HG03575 (cell line): ENCODE results near the gene SCFD2.
"Not testable (repeated sequence)": the region's sequence is repeated elsewhere in the genome, so short reads cannot be mapped to it uniquely, and the experiment has no call there.

Source experiments
- ATAC-seq: cut with Tn5 transposase; IDR thresholded peaks from one replicate; pipeline ENCODE4 v1.9.1; 2021; ENCODE audit not compliant: unreplicated experiment, insufficient number of reproducible peaks, low FRiP score; ENCODE audit errors: extremely low read depth

The SCFD2 gene

DNA sequence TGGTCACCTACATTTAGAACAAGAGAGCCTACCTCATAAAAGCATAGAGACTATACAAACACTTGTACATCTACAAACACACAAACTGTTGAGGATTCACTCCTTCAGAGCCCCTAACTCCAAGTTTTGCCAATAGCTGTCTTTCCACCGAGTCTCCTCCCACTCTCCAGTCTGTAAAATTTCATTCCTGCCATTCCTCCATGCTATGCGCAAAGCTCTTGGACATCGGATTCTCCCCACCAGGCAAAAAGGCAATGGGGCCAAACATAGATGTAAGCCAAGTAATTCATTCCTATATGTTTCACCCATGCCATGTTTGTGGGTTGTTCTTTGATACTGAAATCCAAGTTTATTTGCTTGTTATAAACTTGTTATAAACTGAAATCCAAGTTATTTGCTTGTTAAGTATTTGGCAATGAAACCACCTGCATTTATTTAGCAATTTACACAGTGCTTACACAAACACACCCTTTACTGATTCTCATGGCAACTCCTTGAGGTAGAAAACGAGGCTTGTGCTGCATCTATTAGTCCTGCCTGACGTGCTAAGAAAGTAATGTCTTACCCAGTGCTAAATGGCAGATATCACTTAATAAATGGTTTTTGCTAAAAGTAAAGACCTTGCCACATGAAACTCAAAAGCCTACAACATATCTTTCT is 91.1 kb downstream of the SCFD2 start:
- no peak for ATAC-seq

DNA sequence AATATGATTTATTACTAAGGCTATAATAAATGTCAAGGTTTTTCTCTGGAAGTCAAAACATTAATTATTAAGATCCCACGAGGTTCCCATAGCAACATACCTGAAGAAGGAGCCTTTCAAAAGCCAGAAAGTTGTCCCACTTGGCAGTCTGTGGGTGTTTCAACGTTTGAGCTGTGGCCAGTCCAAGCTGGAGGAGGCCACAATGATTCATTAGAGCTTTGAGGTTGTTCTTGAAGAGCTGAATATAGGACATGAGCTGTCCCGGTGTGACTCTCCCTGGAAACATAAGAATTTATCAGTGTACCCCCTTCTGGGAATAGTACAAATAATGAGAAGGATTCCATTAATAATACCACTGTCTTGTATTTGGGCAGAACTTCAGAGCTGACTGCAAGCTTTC is 92.1 kb downstream of the SCFD2 start:
- ATAC-seq = no peak

DNA sequence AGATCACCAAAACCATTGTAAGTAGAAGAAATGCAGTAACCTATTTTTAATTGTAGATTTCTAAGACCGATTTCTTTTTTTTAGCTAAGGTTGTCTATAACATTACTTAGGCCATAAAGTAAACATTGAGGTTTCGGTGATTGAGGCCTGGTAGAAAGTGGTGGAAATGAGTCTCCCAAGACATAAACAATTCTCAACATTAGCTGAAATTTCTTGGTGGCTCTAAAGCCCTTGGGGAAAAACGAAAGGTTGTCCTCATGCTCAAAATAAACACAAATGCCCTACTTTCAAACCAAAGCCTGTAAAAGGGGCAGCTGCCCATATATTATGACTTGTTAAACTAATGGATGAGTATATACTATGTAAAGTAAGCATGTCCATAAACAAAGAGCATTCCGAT is 98.8 kb downstream of the SCFD2 start:
- ATAC-seq = no peak

DNA sequence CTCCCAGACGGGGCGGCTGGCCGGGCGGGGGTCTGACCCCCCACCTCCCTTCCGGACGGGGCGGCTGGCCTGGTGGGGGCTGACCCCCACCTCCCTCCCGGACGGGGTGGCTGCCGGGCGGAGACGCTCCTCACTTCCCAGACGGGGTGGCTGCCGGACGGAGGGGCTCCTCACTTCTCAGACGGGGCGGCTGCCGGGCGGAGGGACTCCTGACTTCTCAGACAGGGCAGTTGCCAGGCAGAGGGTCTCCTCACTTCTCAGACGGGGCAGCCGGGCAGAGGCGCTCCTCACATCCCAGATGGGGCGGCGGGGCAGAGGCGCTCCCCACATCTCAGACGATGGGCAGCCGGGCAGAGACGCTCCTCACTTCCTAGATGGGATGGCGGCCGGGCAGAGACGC is 109.9 kb downstream of the SCFD2 start:
- ATAC-seq = not testable (repeated sequence)

DNA sequence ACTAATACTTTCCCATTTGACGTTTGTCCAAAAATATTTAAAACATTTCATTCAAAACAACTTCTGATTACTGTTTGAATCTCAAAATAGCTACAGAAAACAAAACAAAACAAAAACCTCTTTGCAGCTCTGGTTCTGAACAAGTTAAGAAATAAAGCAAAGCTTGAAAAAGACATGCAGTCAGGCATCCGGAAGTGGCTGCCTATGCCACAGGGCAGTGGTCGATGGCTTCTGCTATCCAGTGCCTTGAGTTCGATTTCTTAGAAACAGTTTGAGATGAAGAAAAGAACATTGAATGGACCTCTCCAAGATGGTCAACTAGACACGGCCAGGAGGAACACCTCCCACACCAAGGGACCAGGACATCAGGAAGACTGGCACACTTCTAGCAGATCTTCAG is 125.3 kb downstream of the SCFD2 start:
- no peak for ATAC-seq

DNA sequence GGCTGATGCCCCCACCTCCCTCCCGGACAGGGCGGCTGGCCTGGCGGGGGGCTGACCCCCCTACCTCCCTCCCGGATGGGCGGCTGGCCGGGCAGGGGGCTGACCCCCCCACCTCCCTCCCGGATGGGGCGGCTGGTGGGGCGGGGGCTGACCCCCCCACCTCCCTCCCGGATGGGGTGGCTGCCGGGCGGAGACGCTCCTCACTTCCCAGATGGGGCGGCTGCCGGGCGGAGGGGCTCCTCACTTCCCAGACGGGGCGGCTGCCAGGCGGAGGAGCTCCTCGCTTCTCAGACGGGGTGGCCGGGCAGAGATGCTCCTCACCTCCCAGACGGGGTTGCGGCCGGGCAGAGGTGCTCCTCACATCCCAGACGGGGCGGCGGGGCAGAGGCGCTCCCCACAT is 127.5 kb downstream of the SCFD2 start:
- not testable (repeated sequence) for ATAC-seq

DNA sequence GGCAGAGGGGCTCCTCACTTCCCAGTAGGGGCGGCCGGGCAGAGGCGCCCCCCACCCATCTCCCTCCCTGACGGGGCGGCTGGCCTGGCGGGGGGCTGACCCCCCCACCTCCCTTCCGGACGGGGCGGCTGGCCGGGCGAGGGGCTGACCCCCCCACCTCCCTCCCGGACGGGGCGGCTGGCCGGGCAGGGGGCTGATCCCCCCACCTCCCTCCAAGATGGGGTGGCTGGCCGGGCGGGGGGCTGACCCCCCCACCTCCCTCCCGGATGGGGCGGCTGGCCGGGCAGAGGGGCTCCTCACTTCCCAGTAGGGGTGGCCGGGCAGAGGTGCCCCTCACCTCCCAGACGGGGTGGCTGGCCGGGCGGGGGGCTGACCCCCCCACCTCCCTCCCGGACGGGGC is 128.1 kb downstream of the SCFD2 start:
- ATAC-seq = not testable (repeated sequence)

DNA sequence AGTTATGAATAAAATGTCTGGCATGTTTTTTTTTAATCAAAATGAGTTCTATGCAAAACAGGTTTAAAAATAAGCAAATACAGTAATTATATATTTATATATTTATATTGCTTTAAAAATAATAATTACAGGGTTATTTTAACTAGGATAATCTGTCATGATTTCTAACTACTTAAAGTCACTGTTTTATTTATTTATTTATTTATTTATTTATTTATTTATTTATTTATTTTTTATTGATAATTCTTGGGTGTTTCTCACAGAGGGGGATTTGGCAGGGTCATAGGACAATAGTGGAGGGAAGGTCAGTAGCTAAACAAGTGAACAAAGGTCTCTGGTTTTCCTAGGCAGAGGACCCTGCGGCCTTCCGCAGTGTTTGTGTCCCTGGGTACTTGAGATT is 129.2 kb downstream of the SCFD2 start:
- not testable (repeated sequence) for ATAC-seq

DNA sequence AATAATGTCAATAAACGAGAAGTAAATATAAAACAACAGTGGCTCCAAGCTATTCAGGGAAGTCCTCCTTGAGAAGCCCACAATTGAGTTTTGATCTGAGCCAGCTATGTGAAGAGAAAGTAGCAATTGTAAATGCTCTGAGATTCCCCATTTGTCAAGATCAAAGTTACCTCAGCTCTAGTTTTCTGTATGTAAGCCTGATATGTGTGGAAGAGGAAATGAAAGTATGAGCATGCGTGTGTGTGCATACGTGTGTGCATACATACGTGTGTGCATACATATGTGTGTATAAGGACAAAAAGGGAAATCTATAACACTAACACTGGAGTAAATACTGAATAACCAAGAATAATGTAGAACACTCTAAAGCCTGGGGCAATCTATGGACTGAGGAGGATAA is 130.3 kb downstream of the SCFD2 start:
- no peak for ATAC-seq

DNA sequence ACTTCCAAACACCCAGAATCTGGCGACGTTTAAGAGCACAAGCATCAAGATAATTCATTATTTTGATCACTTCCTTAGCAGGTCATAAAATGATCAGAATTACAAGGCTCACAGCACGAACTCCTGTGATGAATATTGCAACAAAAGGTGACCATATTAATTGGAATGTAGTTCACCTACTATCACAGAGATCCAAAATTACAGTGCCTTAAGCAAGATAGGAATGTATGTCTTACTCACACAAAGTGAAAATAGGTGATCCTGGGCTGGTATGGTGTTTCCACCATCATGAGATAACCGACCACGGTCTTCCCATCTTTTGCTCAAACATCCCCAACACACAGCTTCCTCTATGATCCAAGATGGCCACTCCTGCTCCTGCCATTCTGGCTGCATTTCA is 131.2 kb downstream of the SCFD2 start:
- no peak for ATAC-seq

DNA sequence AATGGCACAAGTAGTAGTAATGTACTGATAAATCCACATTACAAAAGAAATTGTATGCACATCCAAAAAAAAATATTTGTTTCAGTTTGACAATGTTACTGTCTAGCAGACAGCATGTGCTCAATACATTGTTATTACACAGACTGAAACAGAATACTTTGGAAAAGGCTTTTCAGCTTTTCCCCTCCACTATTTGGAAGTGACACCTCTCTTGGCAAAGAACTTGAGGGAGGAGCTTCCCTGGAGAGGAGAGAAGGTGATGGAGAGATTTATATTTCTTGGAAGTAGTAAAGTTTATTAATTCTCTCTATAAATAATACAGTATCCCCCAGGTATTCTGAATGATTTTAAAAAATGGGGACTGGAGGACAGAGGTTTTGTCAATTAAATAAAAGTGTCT is 131.8 kb downstream of the SCFD2 start:
- ATAC-seq = no peak

DNA sequence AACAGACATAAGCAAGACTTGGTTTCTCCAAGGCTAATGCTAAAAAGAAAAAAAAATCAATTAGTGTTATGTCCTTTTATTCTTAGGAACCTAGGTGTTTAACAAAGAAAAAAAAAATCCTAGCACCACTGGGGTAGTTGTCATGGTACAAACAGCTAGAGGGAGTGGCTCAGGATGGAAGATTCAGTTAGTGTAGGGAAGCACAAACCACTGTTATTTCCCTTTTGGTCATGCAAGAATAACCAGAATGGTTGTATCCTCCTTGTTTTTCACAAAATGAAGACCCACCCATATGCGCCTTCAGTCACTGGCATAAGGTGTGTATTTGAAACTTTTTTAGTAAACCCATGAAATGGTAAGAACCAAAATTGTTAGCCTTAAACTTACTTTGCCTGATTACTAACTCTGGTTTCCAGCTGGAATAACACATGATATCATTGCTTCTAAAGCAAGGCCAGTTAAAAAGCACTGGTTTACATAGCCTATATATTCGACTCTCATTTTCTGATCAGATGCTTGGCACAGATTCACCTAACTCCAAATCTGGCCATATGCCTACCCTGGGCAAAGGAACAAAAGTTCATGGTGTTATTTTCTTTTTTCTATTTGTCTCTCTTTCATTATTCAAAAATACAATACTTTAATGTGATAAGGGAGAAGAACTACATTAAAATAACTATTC is 132.6 kb downstream of the SCFD2 start:
- ATAC-seq = no peak

DNA sequence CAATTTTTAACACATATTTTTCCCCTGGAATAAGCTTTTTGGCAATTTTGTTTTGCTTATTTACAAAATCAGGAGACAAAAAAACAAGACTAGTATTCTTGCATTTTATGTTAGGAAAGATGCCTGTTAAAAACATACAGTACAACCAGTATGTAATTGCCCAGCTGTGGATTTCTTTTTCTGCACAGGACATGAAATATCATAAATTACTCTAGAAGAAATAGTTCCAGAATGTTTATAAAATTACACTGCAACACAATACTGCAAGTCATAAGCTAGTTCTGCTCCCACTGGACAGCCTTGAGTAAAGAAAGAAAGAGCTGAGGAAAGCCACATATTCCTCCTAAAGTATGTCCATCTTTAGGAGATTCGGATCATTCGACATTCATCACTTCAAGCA is 133.5 kb downstream of the SCFD2 start:
- no peak for ATAC-seq

DNA sequence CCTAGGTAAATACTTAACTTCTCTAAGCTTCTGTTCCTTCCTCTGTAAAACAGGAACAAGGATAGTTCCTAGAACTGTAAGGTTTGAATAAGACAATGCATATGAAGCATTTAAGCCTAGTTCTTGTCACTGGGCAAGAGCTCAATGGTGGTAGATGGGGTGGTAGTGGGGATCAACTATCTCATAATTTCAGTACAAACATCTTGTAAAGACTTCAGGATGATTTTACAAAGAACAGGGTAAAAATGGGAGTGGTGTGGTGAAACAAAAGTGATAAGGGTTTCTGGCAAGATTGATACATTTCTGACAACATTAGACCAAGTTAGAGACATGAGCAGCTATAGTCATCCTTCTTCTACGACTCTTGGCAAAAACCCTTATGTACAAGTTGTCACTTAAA is 137.8 kb downstream of the SCFD2 start:
- no peak for ATAC-seq

DNA sequence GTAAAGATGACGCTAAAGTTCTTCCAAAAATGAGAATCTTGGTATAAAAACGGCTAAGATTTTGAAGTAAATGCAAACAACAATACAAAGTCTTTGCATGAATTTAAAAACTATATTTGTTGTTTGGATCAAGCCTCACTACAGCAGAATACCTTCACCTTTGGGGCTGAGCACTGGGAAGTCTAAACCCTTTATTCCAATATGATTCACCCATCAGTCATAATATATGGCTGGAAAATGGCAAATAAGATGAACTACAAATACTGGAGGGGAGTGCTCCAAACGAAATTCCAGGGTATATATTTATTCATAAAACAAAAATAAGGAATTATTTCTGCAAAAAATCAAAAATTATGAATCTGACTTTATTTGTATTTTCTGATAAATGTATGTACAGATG is 138.4 kb downstream of the SCFD2 start:
- ATAC-seq = no peak

DNA sequence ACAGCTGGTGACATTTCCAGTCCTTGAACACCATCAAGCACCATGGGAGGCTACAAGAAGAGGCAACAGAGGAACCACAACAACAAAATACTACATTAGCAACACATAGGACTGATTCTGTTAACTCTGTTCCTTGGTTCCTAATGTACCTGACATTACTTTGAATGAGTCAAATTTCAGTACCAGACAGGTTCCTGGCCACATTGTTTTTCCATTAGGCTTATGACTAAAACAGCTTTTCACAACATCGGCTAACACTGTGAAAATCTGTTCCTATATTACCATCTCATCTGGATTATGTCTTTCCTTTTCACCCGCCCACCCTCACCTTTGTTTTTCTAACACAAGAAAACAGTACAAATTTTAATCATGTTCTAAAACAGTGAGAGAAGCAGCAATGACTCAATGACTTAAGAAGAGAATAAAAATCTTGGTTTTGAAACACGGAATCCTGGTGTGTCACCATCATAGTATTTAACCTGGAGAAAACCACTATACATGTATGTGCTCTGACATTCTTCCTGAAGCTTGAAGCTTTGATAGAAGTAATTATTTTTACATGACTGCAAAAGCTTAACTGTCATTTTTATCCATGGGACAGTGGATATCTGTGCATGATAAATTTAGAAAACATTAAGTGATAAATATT is 143.9 kb downstream of the SCFD2 start:
- no peak for ATAC-seq

DNA sequence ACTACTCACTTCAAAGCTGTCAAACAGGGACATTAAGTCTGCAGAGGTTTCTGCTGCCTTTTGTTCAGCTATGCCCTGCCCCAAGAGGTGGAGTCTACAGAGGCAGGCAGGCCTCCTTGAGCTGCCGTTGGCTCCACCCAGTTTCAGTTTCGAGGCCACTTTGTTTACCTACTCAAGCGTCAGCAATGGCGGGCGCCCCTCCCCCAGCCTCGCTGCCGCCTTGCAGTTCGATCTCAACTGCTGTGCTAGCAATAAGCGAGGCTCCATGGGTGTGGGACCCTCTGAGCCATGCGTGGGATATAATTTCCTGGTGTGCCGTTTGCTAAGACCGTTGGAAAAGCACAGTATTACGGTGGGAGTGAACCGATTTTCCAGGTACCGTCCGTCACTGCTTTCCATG is 146.7 kb downstream of the SCFD2 start:
- not testable (repeated sequence) for ATAC-seq

DNA sequence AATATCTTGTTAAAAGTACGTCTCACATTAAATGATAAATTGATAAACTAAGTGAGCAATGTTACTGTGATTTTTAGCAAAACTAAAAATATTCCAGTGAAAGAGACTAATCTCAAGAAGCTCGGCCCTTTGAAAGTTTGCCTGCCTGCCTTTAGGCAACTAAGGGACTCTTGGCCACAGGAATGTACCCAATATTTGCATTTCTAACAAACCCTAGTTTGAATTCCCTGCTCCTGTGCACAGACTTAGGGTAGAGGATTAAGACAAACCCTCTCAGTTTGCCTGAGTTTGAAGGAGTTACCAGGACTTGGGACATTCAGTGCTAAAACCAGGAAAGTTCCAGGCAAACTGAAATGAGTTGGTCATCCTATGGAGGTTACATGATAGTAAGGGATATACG is 157.1 kb downstream of the SCFD2 start:
- no peak for ATAC-seq

DNA sequence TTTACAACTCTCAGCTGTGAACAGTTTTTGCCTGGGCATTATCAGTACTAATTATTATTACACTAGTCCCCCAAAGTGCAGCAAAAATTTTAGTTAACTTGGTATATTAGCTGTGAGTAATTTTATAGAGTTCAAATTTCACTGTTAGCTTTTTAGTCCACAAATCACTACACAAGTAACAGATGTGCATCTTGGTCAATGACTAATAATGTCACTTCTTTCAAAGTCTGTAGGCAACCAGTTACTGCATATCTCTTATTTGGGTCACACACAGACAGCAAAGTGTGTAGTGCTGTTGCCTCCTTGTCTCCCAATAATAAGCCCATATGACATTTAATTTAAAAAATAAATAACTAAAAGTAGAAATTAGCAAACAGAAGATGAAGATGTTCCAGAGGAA is 159.9 kb downstream of the SCFD2 start:
- ATAC-seq = no peak

DNA sequence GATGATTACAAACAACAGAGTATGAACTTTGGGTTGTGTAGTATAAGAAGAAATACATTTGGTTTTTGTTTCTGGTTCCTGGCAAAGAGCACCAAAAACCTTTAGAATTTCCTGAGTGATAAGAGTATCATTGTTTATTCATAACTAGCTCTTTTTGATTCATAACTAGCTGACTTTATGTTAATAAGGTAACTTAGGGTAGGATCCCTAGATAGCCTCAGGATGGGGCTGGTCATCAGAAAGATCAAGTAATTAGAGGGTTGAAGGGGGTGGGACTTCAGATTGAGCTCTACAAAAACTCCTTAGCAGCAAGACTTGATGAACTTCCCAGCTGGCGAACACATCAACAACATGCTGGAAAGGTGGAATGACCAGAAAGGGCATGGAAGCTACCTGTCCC is 166.5 kb downstream of the SCFD2 start:
- no peak for ATAC-seq

DNA sequence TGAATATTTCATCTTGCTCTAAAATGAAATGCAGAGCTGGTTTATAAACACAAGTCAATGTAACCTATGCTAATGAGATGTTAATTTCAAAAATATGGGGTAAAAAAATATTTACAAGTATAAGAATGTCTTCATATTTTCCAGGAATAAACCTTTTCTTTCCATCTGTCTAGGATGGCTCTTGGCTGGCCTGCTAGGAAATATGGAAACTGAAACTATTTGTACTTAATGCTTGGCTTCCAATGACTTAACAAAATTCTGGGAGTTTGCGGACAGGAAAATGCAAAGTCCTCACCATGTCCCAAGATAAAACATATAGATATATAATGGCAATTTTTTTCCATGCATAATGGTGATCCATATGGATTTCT is 168.1 kb downstream of the SCFD2 start:
- ATAC-seq = no peak
